DND-41 (cell line): Measurements from ENCODE around the gene NRXN3.

Experiments
- CTCF ChIP-seq: IDR thresholded peaks from 2 replicates; pipeline ENCODE4 v1.5.1; 2012; ENCODE audit warnings: borderline replicate concordance, low read length, moderate library complexity, mild to moderate bottlenecking; ENCODE audit not compliant: poor library complexity, severe bottlenecking; ENCODE audit errors: extremely low read depth
- EZH2 ChIP-seq: IDR thresholded peaks from 3 replicates; pipeline ENCODE4 v1.6.1; 2012; ENCODE audit warnings: borderline replicate concordance, low read depth, mild to moderate bottlenecking, moderate library complexity, low read length, inconsistent platforms; ENCODE audit not compliant: severe bottlenecking

GRCh38 chr14:79466938-79467527 is 1296.9 kb downstream of the NRXN3 start:
- TF ChIP-seq CTCF (no peak), EZH2 (no peak)
